NCI-H2227 (cell line): ENCODE data around the gene CACNA1S.
A peak's percentile ranks its signal among the peaks of the same experiment; 100 is the strongest.

Source experiments
- DNase-seq: peaks from one replicate; lab custom pipeline; 2025; ENCODE audit not compliant: unreplicated experiment; lab: John Stamatoyannopoulos, UW

Gene CACNA1S

DNA sequence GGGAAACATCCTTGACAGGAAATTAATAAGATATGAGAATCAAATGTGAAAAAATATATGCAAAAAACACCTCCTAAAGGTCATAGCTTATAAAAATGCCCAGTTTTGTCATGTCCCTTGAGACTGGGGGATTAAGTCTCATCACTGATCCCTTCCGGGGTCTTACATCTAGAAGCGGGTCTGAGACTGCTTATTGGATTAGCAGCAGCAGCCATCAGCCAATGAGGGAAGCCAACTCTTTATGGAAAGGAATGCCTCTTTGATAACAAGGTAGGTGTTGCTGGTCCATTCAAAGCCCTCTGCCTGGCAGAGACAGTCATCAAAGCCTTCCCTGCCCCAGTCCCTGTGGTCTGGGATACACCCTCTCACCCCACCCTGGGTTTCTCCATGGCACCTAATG is 3.9 kb upstream of the CACNA1S start:
- no peak for DNase-seq

- DNase-seq: no peak
Observed at GRCh38 chr1:201115390-201115937, 3.2 kb upstream of the CACNA1S start.

DNA sequence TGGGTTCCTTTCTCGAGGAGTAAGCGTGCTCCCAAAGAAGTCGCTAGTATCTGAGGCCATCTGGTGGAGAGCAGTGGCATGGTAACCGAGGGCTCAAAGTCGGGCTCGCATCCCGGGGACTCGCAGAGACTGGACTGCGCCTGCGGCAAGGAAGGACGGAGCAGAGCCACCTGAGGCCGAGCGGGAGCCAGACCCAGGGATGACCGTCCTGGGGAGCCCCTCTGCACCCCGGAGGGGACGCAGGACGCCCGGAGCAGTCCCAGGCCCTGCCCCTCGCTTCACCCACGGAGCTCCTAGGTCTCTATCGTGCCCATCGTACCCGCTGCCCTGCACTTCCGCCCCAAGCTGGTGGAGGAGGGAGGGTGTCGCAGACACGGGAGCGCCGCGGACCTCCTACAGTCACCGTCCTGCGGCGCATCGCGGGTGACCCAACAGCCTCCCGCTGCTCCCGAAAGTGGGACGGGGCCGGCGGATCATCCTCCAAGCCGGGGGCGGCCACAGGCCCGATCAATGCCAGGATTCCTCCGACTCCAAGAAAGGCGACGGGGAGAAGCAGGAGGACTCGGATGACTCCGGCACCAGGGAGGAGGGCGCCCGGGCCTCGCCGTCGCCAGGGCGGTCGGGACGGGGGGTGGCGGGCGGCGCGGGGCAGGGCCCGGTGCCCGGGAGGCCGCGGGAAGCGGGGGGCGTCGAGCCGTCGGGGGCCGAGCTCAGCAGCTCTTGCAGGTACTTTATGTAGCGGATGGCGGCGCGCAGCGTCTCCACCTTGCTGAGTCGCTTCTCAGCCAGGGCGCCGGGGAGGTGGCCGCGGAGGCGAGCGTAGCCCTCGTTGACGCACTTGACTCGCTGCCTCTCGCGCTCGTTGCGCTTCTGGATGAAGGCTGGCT is 2.3 kb upstream of the CACNA1S start:
- peak; percentile 97 for DNase-seq

GRCh38 chr1:201113451-201114244 is 1.4 kb upstream of the CACNA1S start:
- no peak for DNase-seq

- no peak for DNase-seq
Observed at GRCh38 chr1:201112926-201113325, 700 bp upstream of the CACNA1S start.

DNA sequence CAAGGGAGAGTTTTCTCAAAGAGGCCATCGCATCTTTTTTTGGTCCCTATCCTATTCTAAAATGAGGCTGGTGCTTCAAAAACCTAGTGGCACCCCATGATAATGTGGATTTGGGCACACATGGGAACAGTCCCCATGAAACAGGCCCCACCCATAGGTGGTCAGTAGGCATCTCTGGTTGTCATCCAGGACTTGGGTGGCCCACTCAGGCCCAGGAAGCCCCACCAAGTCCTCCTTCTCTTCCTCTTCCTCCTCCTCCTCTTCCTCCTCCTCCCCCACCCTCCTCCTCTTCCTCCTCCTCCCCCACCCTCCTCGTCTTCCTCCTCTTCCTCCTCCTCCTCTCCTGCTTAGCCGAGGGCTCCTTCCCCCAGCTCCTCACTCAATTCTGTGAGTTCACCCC is 554 bp downstream of the CACNA1S start:
- DNase-seq: no peak

DNA sequence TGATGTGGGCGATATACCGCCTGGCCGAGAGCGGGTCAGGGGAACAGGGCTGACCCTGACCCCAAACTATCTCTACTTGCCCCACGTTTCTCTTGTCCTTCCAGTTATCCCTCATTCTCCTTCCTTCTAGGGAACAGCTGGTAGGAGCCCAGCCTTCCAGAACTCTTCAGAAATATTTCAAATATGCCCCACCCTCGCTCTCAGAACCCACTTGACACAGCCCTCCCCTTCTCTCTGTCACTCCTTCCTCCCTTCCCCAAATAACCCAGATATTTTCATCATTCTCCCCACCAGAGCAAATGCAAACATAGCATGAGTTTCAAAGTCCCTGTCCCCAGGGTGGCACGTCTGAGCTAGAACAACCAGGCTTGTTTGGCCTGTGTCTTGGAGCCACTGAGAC is 1.1 kb downstream of the CACNA1S start:
- no peak for DNase-seq

GRCh38 chr1:201110616-201111015 is 1.6 kb downstream of the CACNA1S start:
- no peak for DNase-seq

DNA sequence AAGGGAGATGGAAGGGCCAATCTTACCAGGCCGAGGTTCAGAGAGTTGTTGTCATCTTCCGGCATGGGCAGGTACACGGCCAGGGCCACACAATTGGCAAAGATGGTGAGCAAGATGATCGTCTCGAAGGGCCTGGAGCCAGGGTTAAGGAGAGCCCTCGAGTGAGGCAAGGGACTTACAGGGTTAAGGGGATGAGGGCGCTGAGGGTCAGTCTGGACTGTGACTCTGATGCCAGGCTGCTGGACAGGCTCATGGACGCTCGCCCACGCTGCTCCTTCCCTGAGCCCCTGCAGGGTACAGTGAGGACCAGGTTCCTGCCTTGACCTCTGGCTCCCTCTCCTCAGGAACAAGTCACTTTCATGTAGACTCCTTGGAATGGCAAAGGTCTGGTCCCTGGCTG is 2.1 kb downstream of the CACNA1S start:
- DNase-seq: no peak

GRCh38 chr1:201109651-201110050 is 2.6 kb downstream of the CACNA1S start:
- DNase-seq: no peak

- peak; percentile 81 for DNase-seq
Observed at GRCh38 chr1:201108614-201109013, 3.6 kb downstream of the CACNA1S start.

- no peak for DNase-seq
Observed at GRCh38 chr1:201105688-201106087, 6.5 kb downstream of the CACNA1S start.

GRCh38 chr1:201104141-201104540 is 8.1 kb downstream of the CACNA1S start:
- DNase-seq: no peak

- no peak for DNase-seq
Observed at GRCh38 chr1:201103666-201104065, 8.6 kb downstream of the CACNA1S start.

DNA sequence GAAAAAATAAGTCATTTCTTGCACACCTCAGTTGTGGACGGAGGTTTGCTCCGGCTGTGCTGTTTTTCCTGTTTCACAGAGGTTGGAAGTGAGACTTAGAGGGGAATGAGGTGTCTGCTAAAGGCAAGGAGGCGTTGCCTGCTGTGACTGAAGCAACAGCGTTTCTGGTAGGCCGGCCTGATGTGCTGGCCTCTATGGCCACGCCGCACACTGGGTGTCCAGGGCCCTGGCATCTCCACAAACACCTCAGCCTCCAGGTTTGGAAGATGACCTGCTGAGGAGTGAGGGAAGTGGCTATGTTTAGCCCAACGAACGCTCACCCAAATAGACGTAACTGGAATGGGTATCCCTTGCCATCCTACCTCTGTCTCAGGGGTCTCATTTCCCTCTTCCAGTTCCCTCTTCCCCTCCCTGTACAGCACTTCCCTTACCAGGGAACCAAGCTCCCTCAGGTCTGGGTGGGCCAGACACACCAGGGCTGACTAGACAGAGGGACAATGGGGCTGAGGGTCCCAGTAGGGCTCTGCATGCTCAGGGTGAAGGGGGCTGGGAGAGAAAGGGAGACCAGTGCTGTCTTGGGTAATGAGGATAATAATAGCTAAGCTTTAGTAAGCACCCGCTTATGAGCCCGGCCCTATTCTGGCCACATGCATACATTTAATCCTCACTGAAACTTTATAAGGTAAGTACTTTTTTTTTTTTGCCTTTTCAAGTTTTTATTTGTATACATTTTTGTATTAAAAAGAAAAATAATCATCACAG is 11.9 kb downstream of the CACNA1S start:
- DNase-seq: no peak

DNA sequence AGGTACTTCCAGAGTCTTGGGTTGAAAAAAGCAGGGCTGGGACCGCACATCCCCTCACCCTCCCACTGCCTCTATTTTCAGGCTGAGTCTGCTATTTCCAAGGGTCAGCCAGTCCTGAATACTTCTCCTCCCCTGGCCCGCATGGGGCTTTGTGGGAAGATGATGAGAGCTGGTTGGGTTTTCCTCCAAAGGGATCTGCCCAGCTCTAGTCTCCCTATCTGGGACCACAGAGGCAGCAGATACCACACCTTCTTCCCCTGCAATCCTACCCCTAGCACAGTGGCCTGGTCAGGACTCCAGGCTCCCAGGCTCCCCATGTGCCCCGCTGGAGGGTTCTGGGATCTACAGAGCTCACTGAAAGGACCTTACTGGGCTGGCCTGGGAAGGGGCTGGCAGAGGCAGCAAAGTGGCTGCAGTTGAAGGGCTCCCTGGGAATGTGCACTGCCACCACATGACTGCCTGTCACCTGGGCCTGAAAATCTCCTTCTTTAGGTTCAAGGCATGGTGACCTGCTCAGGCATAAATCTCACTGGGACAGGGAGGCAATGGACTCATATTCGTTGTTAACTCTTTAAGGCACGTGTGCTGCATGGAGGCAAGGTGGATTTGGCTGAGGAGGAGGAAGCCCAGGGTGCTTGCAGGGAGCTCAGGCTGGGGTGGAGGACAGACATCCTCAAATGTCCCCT is 13.1 kb downstream of the CACNA1S start:
- DNase-seq: no peak

- DNase-seq: no peak
Observed at GRCh38 chr1:201096977-201097856, 15.0 kb downstream of the CACNA1S start.

GRCh38 chr1:201096041-201096461 is 16.2 kb downstream of the CACNA1S start:
- DNase-seq: no peak

- DNase-seq: no peak
Observed at GRCh38 chr1:201095581-201095980, 16.6 kb downstream of the CACNA1S start.

GRCh38 chr1:201094832-201095231 is 17.4 kb downstream of the CACNA1S start:
- no peak for DNase-seq
